GM21447 (cell line): ENCODE measurements around the gene PLEKHM3.

Experiments
- ATAC-seq: cut with Tn5 transposase; IDR thresholded peaks from one replicate; pipeline ENCODE4 v1.9.1; 2021; ENCODE audit not compliant: unreplicated experiment

PLEKHM3 gene

DNA sequence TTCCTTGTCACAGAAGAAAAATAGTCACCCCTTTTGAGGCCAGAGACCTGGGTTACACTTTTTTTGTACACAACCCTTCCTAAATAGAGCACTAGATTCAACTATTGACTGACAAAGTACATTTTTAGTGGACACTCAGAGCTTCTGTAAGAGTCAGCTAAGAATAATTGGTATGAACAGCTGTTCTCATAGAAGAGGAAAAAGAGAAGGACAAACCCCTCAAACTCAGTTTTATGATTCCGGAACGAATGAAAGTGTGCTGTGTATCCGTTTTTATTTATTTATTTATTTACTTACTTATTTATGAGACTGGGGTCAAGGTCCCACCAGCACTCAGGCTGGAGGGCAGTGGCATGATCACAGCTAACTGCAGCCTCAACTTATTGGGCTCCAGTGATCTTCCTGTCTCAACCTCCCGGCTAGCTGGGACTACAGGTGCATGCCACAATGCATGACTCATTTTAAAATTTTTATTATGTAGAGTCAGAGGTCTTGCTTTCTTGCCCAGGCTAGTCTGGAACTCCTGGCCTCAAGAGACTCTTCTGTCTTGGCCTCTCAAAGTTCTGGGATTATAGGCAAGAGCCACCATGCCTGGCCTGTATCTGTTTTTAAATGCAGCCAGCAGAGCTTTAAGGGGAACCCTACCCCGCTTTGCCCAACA is 219.6 kb downstream of the PLEKHM3 start:
- no peak for ATAC-seq

DNA sequence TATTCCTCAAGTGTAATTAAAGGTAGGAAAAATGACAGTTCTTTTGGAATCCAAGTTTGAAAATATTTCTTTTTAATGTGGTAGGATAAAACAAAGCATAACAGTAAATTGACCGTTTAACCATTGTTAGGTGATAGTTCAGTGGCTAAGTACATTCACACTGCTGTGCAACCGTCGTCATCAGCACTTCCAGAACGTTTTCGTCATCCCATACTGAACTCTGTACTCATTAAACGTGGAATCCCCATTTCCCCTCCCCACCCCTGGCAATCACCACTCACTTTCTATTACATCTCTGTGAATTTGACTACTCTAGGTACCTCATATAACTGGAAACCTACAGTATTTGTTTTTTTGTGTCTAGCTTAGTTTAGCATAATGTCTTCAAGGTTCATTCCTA is 222.7 kb downstream of the PLEKHM3 start:
- no peak for ATAC-seq

DNA sequence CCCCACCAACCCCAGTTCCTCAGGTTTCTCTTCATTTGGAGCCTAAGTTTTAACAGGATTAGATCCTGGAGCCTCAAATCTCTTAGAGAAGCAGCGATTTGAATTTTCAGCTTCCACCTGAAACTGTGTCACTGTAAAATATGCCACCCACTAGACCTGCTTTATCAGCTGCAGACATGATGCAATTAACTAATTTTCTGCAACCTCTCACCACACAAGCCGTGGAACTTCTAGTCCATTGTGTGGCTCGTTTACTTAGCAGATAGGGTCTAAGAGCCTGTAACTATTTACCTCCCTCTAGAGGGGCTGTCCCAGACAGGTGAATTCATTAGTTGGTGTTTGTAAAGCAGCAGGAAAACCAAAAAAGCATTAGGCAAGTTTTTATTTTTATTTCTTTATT is 224.1 kb downstream of the PLEKHM3 start:
- ATAC-seq: no peak

- ATAC-seq: no peak
Observed at GRCh38 chr2:207796585-207797350, 228.6 kb downstream of the PLEKHM3 start.

DNA sequence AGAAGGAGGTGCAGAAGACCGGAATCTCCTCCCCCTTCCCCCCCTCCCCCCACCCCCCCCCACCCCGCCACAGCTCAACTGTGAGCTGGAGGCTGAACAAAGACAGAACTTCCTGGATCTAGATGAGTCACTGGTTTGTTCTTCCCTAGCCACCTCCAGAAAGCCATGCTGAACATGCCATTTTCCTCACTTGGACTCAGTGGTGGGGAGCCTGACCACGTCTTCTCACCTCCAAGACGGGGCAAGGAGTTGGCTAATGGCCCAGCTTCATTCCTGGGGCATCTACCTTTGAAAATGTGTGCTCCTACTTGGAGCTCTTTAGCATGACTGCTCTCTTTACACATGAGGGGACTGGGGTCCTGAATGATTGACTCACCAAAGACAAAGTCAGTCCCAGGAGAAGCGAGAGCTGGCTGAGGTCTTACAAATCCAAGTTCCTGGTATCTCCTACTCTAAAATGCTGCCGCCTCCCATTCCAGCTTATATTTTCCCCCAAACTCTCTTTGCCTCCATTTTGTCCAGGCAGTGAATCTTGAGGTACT is 233.0 kb downstream of the PLEKHM3 start:
- ATAC-seq: no peak

GRCh38 chr2:207791579-207792243 is 233.6 kb downstream of the PLEKHM3 start:
- no peak for ATAC-seq

DNA sequence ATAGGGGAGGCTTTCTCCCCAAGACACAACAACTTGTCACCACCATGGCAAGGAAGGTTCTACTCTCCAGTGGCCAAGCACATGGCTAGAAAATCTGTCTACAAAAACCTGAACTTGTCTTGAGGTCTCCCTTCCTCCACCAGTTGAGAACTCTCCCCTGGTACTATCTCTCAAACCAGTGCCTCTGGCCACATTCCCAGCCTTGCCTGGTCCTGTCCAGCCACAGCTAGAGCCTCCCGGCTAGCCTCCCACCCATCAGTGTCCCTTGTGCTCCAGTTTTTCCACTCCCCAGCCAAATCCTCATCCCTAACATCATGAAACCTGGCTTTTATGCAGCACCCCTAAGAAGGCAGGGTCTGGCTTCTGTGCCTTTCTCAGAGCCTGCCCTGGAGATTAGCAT is 234.4 kb downstream of the PLEKHM3 start:
- ATAC-seq: no peak

- no peak for ATAC-seq
Observed at GRCh38 chr2:207787800-207788199, 237.5 kb downstream of the PLEKHM3 start.

- no peak for ATAC-seq
Observed at GRCh38 chr2:207787017-207787416, 238.3 kb downstream of the PLEKHM3 start.

GRCh38 chr2:207784898-207785297 is 240.4 kb downstream of the PLEKHM3 start:
- no peak for ATAC-seq

GRCh38 chr2:207783514-207783913 is 241.8 kb downstream of the PLEKHM3 start:
- no peak for ATAC-seq

- ATAC-seq: no peak
Observed at GRCh38 chr2:207782238-207783030, 242.9 kb downstream of the PLEKHM3 start.

- ATAC-seq: no peak
Observed at GRCh38 chr2:207779523-207779922, 245.8 kb downstream of the PLEKHM3 start.

GRCh38 chr2:207778298-207778882 is 246.9 kb downstream of the PLEKHM3 start:
- ATAC-seq: no peak

- no peak for ATAC-seq
Observed at GRCh38 chr2:207777124-207777523, 248.2 kb downstream of the PLEKHM3 start.

DNA sequence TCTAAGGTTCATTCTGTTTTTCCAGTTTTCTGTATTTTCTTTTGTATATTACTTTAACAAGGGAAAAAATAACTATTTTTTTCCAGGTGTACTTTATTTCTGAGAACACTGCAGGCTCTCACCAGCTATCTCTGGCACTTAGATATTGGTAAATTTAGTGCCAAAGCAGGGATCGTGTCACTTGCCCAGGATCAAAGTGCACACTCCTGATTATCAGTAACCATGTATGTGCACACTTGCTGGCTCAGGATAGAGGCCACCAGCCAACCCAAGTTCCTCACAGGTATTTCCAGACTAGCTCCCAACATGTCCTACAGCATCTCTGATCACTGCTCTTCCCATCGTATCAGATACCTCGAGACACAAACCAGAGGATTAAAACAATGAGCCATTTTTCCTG is 249.9 kb downstream of the PLEKHM3 start:
- no peak for ATAC-seq

GRCh38 chr2:207772844-207773205 is 252.5 kb downstream of the PLEKHM3 start:
- ATAC-seq: no peak

- ATAC-seq: no peak
Observed at GRCh38 chr2:207772081-207772843, 253.1 kb downstream of the PLEKHM3 start.

DNA sequence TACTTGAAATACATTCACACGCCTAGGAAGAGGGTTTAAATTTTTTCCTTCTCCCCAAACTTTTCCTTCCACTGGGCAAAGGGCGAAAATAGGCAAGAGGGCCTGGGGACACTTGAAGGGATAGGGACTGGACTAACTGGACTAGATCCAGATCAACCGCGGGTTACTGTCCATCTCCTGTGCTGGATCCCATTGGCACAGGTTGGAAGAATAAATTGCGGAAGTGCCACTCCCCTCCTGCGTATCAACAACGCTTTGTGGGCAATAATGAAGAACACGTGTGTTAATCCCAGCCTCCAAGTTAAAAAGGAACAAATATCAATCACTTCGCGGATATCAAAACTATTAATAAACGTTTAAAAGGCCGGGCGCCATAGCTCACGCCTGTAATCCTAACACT is 253.9 kb downstream of the PLEKHM3 start:
- ATAC-seq: no peak
